ENCODE data around the gene PROCA1.
"Not testable (repeated sequence)": the region's sequence is repeated elsewhere in the genome, so short reads cannot be mapped to it uniquely, and the experiment has no call there.

The PROCA1 gene

GRCh38 chr17:28658766-28659496 lies 52.8 kb downstream of the PROCA1 start:
- peaks cover 41% of the 10 kb centered on the region for H3K4me1 Mint-ChIP-seq (ENCODE audit: low read depth)
- H3K27me3 Mint-ChIP-seq; H3K9me3 Mint-ChIP-seq (ENCODE audit: low read depth); H3K4me3 Mint-ChIP-seq; H3K36me3 Mint-ChIP-seq; H3K27ac Mint-ChIP-seq: not testable (repeated sequence)

DNA sequence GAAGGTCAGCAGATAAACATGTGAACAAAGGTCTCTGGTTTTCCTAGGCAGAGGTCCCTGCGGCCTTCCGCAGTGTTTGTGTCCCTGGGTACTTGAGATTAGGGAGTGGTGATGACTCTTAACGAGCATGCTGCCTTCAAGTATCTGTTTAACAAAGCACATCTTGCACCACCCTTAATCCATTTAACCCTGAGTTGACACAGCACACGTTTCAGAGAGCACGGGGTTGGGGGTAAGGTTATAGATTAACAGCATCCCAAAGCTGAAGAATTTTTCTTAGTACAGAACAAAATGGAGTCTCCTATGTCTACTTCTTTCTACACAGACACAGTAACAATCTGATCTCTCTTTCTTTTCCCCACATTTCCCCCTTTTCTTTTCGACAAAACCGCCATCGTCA lies 53.3 kb downstream of the PROCA1 start:
- H3K27me3 Mint-ChIP-seq; H3K9me3 Mint-ChIP-seq (ENCODE audit: low read depth); H3K27ac Mint-ChIP-seq; H3K4me3 Mint-ChIP-seq; H3K36me3 Mint-ChIP-seq: not testable (repeated sequence)
- H3K4me1 Mint-ChIP-seq (ENCODE audit: low read depth), result peaks cover 36% of the 10 kb centered on the region

DNA sequence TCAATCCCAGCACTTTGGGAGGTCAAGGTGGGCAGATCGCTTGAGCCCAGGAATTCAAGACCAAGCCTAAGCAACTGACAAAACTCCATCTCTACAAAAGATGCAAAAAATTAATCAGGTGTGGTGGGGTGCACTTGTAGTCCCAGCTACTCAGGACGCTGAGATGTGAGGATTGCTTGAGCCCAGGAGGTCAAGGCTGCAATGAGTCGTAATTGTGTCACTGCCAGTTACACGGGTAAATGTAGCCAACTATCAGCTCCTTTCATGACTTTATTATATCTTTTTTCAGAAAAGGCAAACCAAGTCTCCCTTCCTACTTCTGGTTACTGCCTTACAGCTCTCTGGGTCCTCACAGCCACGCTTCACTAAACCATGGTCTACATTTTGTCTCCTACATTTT lies 53.9 kb downstream of the PROCA1 start:
- Mint-ChIP-seq H3K9me3 (ENCODE audit: low read depth) (no peaks in the 10 kb centered on the region), H3K27ac (no peak overlapping the region), H3K4me1 (ENCODE audit: low read depth) (peaks cover 34% of the 10 kb centered on the region), H3K27me3 (no peaks in the 10 kb centered on the region), H3K36me3 (peaks cover 5% of the 10 kb centered on the region), H3K4me3 (no peak overlapping the region)

GRCh38 chr17:28655160-28655559 lies 56.5 kb downstream of the PROCA1 start:
- Mint-ChIP-seq H3K27me3 (no peaks in the 10 kb centered on the region), H3K4me1 (ENCODE audit: low read depth) (peaks cover 20% of the 10 kb centered on the region), H3K4me3 (no peak overlapping the region), H3K27ac (no peak overlapping the region), H3K36me3 (peaks cover 5% of the 10 kb centered on the region), H3K9me3 (ENCODE audit: low read depth) (no peaks in the 10 kb centered on the region)
